ENCODE results near the gene KRTAP10-9. TPM values are rescaled to one million over a fixed set of nuclear protein-coding genes. Genes with fewer than 3 reads are reported as not detected.

KRTAP10-9 gene
- total RNA-seq, 1 donor from 2014 or later: not detected

Other genes with a start within 250 kb of the KRTAP10-9 start
- gene LRRC3, start 171.6 kb upstream of the KRTAP10-9 start, total RNA-seq: 0.52 TPM
- gene KRTAP10-1, start 86.9 kb upstream of the KRTAP10-9 start, total RNA-seq: not detected
- not detected for gene KRTAP10-2, start 75.6 kb upstream of the KRTAP10-9 start, total RNA-seq
- gene KRTAP10-3, start 68.3 kb upstream of the KRTAP10-9 start, total RNA-seq: not detected
- gene KRTAP10-4, start 53.4 kb upstream of the KRTAP10-9 start, total RNA-seq: not detected
- not detected for gene KRTAP10-5, start 46.5 kb upstream of the KRTAP10-9 start, total RNA-seq
- gene KRTAP10-6, start 34.6 kb upstream of the KRTAP10-9 start, total RNA-seq: not detected
- not detected for gene KRTAP10-7, start 26.5 kb upstream of the KRTAP10-9 start, total RNA-seq
- not detected for gene KRTAP10-8, start 15.0 kb upstream of the KRTAP10-9 start, total RNA-seq
- not detected for gene KRTAP10-10, start 10.3 kb downstream of the KRTAP10-9 start, total RNA-seq
- gene KRTAP10-11, start 19.3 kb downstream of the KRTAP10-9 start, total RNA-seq: not detected
- not detected for gene KRTAP12-4, start 27.6 kb downstream of the KRTAP10-9 start, total RNA-seq
- not detected for gene KRTAP12-3, start 30.8 kb downstream of the KRTAP10-9 start, total RNA-seq
- gene KRTAP12-2, start 39.8 kb downstream of the KRTAP10-9 start, total RNA-seq: not detected
- gene KRTAP12-1, start 55.1 kb downstream of the KRTAP10-9 start, total RNA-seq: not detected
- not detected for gene KRTAP10-12, start 70.1 kb downstream of the KRTAP10-9 start, total RNA-seq
- gene TSPEAR, start 84.5 kb downstream of the KRTAP10-9 start, total RNA-seq: not detected
- gene UBE2G2, start 174.7 kb downstream of the KRTAP10-9 start, total RNA-seq: 60.5 TPM
- gene SUMO3, start 191.0 kb downstream of the KRTAP10-9 start, total RNA-seq: 28.7 TPM
- gene PTTG1IP, start 246.6 kb downstream of the KRTAP10-9 start, total RNA-seq: 98.1 TPM